Kidney tubule cell (primary cell): ENCODE measurements around the gene DACT3.

Experiments used
- DNase-seq: peaks from one replicate; pipeline ENCODE4 v3.0.0-alpha.2; 2018; ENCODE audit warnings: low spot score

DACT3 gene

GRCh38 chr19:46668662-46669061, 7.7 kb upstream of the DACT3 start:
- DNase-seq = no peak

GRCh38 chr19:46665072-46665471, 4.1 kb upstream of the DACT3 start:
- DNase-seq = no peak

GRCh38 chr19:46661735-46662592, 982 bp upstream of the DACT3 start:
- DNase-seq = peak; percentile 87

- no peak for DNase-seq
Measured at GRCh38 chr19:46660551-46661019, 397 bp downstream of the DACT3 start.

GRCh38 chr19:46660008-46660517, 919 bp downstream of the DACT3 start:
- DNase-seq = no peak

GRCh38 chr19:46659151-46660007, 1.6 kb downstream of the DACT3 start:
- no peak for DNase-seq

GRCh38 chr19:46656541-46656940, 4.4 kb downstream of the DACT3 start:
- DNase-seq = no peak

- DNase-seq = no peak
Measured at GRCh38 chr19:46654621-46655152, 6.3 kb downstream of the DACT3 start.

- no peak for DNase-seq
Measured at GRCh38 chr19:46650445-46650844, 10.5 kb downstream of the DACT3 start.

- no peak for DNase-seq
Measured at GRCh38 chr19:46648961-46649960, 11.7 kb downstream of the DACT3 start.

- DNase-seq = no peak
Measured at GRCh38 chr19:46648060-46648960, 12.7 kb downstream of the DACT3 start.

GRCh38 chr19:46646402-46646801, 14.6 kb downstream of the DACT3 start:
- no peak for DNase-seq

- no peak for DNase-seq
Measured at GRCh38 chr19:46644720-46645119, 16.3 kb downstream of the DACT3 start.

GRCh38 chr19:46640656-46641055, 20.3 kb downstream of the DACT3 start:
- no peak for DNase-seq

- DNase-seq = peak; percentile 50
Measured at GRCh38 chr19:46639358-46640182, 21.4 kb downstream of the DACT3 start.

GRCh38 chr19:46637224-46637623, 23.8 kb downstream of the DACT3 start:
- DNase-seq = no peak

GRCh38 chr19:46635920-46636761, 24.8 kb downstream of the DACT3 start, which contains the start of gene GNG8:
GNG8 (minus strand) TSS chr19:46636202; CDS start chr19:46634682, 1,520 bp downstream.
- no peak for DNase-seq

- no peak for DNase-seq
Measured at GRCh38 chr19:46634656-46635218, 26.2 kb downstream of the DACT3 start.
